ENCODE results near the gene ZC3H11A.

ZC3H11A gene

DNA sequence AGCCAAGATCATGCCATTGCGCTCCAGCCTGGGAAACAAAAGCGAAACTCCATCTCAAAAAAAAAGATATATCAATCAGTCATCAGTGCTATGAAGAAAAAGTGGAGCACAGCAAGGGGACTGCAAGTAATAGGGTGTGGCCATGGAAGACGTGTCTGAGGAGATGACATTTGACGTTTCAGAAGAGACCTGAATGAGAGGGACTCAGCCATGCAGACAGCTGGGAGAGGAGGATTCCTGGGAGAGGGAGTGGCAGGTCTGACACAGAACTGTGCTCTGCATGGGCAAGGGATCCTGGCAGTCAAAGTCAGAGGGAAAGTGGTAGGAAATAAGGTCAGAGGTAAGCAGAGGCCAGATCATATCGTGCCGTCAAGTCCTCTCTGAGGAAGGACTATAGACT lies 27.2 kb upstream of the ZC3H11A start:
- Histone ChIP-seq H2BK12ac (ENCODE audit: low read length) (no peak overlapping the region), H3K14ac (ENCODE audit: low read length) (no peak overlapping the region), H3K4me2 (ENCODE audit: insufficient read depth, low read length, poor library complexity, severe bottlenecking) (no peak overlapping the region), H3K27ac (replicated peaks; ENCODE audit: low read length) (no peak overlapping the region), H3K79me1 (ENCODE audit: low read depth, low read length) (no peaks in the 10 kb centered on the region), H2BK5ac (ENCODE audit: low read length) (no peak overlapping the region), H3K4me3 (ENCODE audit: low read length in 2 of 2) (no peak overlapping the region), H3K36me3 (replicated peaks in 1 of 2; ENCODE audit: control insufficient read depth in 2 of 2, insufficient read depth in 2 of 2, low read length in 2 of 2) (no peaks in the 10 kb centered on the region), H2AK5ac (ENCODE audit: low read depth, low read length) (no peak overlapping the region), H3K4me1 (ENCODE audit: control insufficient read depth in 2 of 2, insufficient read depth in 1 of 2, low read depth in 1 of 2, low read length in 2 of 2) (peaks cover 0 to 6% of the 10 kb centered on the region in 2 donors), H2BK120ac (ENCODE audit: low read depth, low read length) (no peak overlapping the region), H2AFZ (ENCODE audit: low read length) (no peak overlapping the region), H3K18ac (ENCODE audit: low read length) (no peak overlapping the region), H3K27me3 (ENCODE audit: control insufficient read depth in 3 of 3, insufficient read depth in 3 of 3, low read depth in 1 of 3, low read length in 3 of 3) (peaks cover 0 to 8% (median 0%) of the 10 kb centered on the region in 3 experiments), H3K23ac (ENCODE audit: low read depth, low read length, poor library complexity) (no peak overlapping the region), H3K9me3 (replicated peaks in 1 of 2; ENCODE audit: control insufficient read depth in 2 of 2, insufficient read depth in 1 of 2, low read depth in 1 of 2, low read length in 2 of 2) (no peaks in the 10 kb centered on the region), H4K8ac (ENCODE audit: low read depth, low read length) (no peak overlapping the region), H4K91ac (ENCODE audit: low read depth, low read length, poor library complexity) (no peak overlapping the region), H2BK15ac (ENCODE audit: low read length) (no peak overlapping the region), H3K9ac (ENCODE audit: low read depth, low read length, poor library complexity) (no peak overlapping the region), H3K4ac (ENCODE audit: low read length) (no peak overlapping the region)
- DNase-seq (ENCODE audit: low spot score), result no peak
- no CpG with 5 or more reads among the region's 6 CpGs for WGBS, 2 donors (ENCODE audit: extremely low coverage in 2 of 2, insufficient read length in 2 of 2, insufficient replicate concordance in 1 of 2)

DNA sequence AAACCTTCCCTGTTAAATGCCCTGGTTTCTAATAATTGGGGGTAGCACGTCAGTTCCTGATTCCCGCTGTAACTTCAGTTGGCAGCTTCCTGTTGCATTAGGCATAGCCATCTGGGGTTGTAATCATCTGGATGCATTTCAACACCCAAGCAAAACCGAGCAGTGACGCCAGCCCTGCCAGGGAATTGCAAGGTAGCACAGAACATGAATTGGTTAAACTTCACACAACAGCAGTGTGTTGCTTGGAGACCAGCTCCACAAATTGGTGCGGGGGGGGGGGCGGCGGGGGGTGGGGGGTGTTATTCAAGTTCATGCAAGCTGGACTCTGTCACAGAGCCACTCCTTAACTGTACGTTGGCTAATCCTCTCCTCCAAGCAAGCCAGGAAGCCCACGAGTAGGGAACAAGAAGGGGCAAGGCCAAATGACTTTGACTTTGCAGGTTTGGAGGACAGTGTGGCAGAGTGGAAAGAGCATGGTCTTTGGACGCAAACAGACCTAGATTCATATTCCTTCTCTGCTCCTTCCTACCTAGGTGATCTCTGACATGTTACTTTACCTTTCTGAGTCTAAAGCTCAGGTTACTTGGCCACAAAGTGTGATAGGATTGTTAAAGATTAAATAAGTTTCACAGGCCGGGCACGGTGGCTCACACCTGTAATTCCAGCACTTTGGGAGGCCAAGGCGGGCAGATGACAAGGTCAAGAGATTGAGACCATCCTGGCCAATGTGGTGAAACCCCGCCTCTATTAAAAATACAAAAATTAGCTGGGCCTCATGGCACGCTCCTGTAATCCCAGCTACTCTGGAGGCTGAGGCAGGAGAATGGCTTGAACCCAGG lies 25.7 kb upstream of the ZC3H11A start:
- Histone ChIP-seq H3K4me1 (ENCODE audit: control insufficient read depth in 2 of 2, insufficient read depth in 1 of 2, low read depth in 1 of 2, low read length in 2 of 2) (peaks cover 0 to 6% of the 10 kb centered on the region in 2 donors), H3K18ac (ENCODE audit: low read length) (no peak overlapping the region), H3K27me3 (ENCODE audit: control insufficient read depth in 3 of 3, insufficient read depth in 3 of 3, low read depth in 1 of 3, low read length in 3 of 3) (peaks cover 0 to 9% (median 0%) of the 10 kb centered on the region in 3 experiments), H4K91ac (ENCODE audit: low read depth, low read length, poor library complexity) (no peak overlapping the region), H2BK120ac (ENCODE audit: low read depth, low read length) (no peak overlapping the region), H2AFZ (ENCODE audit: low read length) (peak overlapping the region; percentile 12), H2BK15ac (ENCODE audit: low read length) (no peak overlapping the region), H2BK5ac (ENCODE audit: low read length) (no peak overlapping the region), H3K23ac (ENCODE audit: low read depth, low read length, poor library complexity) (no peak overlapping the region), H3K36me3 (replicated peaks in 1 of 2; ENCODE audit: control insufficient read depth in 2 of 2, insufficient read depth in 2 of 2, low read length in 2 of 2) (no peaks in the 10 kb centered on the region), H3K9ac (ENCODE audit: low read depth, low read length, poor library complexity) (peak overlapping the region; percentile 47), H3K27ac (replicated peaks; ENCODE audit: low read length) (no peak overlapping the region), H3K14ac (ENCODE audit: low read length) (no peak overlapping the region), H2BK12ac (ENCODE audit: low read length) (no peak overlapping the region), H3K9me3 (replicated peaks in 1 of 2; ENCODE audit: control insufficient read depth in 2 of 2, insufficient read depth in 1 of 2, low read depth in 1 of 2, low read length in 2 of 2) (no peaks in the 10 kb centered on the region), H3K4me3 (ENCODE audit: low read length in 2 of 2) (no peak overlapping the region), H3K4me2 (ENCODE audit: insufficient read depth, low read length, poor library complexity, severe bottlenecking) (no peak overlapping the region), H3K79me1 (ENCODE audit: low read depth, low read length) (no peaks in the 10 kb centered on the region), H2AK5ac (ENCODE audit: low read depth, low read length) (no peak overlapping the region), H3K4ac (ENCODE audit: low read length) (no peak overlapping the region), H4K8ac (ENCODE audit: low read depth, low read length) (no peak overlapping the region)
- no CpG with 5 or more reads among the region's 15 CpGs for WGBS, 2 donors (ENCODE audit: extremely low coverage in 2 of 2, insufficient read length in 2 of 2, insufficient replicate concordance in 1 of 2)
- no peak for DNase-seq (ENCODE audit: low spot score)

DNA sequence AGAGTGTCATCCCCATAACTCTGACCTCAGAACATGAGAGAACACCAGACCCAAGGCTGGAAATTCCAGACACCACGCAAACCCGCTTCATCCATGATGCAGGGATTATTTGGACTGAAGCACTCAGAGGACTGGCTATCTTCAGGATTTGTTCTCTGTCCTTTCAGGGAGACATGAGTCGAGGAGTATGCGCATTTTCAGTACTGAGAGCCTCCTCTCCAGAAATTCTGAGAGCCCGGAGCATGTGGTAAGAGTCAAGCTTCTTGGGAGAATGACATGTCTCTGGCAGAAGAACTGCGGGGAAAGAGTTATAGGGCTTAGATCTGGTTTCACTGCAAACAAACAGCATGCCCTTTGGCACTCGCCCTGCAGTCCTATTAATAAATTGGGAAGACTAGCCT lies 23.5 kb upstream of the ZC3H11A start:
- Histone ChIP-seq H2BK12ac (ENCODE audit: low read length) (no peak overlapping the region), H3K4ac (ENCODE audit: low read length) (no peak overlapping the region), H3K4me2 (ENCODE audit: insufficient read depth, low read length, poor library complexity, severe bottlenecking) (no peak overlapping the region), H2BK5ac (ENCODE audit: low read length) (no peak overlapping the region), H4K8ac (ENCODE audit: low read depth, low read length) (no peak overlapping the region), H3K79me1 (ENCODE audit: low read depth, low read length) (no peaks in the 10 kb centered on the region), H3K9ac (ENCODE audit: low read depth, low read length, poor library complexity) (no peak overlapping the region), H3K14ac (ENCODE audit: low read length) (no peak overlapping the region), H3K36me3 (replicated peaks in 1 of 2; ENCODE audit: control insufficient read depth in 2 of 2, insufficient read depth in 2 of 2, low read length in 2 of 2) (no peaks in the 10 kb centered on the region), H3K23ac (ENCODE audit: low read depth, low read length, poor library complexity) (no peak overlapping the region), H3K18ac (ENCODE audit: low read length) (no peak overlapping the region), H2BK120ac (ENCODE audit: low read depth, low read length) (no peak overlapping the region), H2AK5ac (ENCODE audit: low read depth, low read length) (no peak overlapping the region), H3K27ac (replicated peaks; ENCODE audit: low read length) (no peak overlapping the region), H3K27me3 (ENCODE audit: control insufficient read depth in 3 of 3, insufficient read depth in 3 of 3, low read depth in 1 of 3, low read length in 3 of 3) (peaks cover 0 to 9% (median 0%) of the 10 kb centered on the region in 3 experiments), H3K4me1 (ENCODE audit: control insufficient read depth in 2 of 2, insufficient read depth in 1 of 2, low read depth in 1 of 2, low read length in 2 of 2) (peaks cover 0 to 6% of the 10 kb centered on the region in 2 donors), H2AFZ (ENCODE audit: low read length) (no peak overlapping the region), H3K4me3 (ENCODE audit: low read length in 2 of 2) (no peak overlapping the region), H4K91ac (ENCODE audit: low read depth, low read length, poor library complexity) (no peak overlapping the region), H3K9me3 (replicated peaks in 1 of 2; ENCODE audit: control insufficient read depth in 2 of 2, insufficient read depth in 1 of 2, low read depth in 1 of 2, low read length in 2 of 2) (no peaks in the 10 kb centered on the region), H2BK15ac (ENCODE audit: low read length) (no peak overlapping the region)
- WGBS, 2 donors (ENCODE audit: extremely low coverage in 2 of 2, insufficient read length in 2 of 2, insufficient replicate concordance in 1 of 2), result no CpG with 5 or more reads among the region's 7 CpGs
- no peak for DNase-seq (ENCODE audit: low spot score)

DNA sequence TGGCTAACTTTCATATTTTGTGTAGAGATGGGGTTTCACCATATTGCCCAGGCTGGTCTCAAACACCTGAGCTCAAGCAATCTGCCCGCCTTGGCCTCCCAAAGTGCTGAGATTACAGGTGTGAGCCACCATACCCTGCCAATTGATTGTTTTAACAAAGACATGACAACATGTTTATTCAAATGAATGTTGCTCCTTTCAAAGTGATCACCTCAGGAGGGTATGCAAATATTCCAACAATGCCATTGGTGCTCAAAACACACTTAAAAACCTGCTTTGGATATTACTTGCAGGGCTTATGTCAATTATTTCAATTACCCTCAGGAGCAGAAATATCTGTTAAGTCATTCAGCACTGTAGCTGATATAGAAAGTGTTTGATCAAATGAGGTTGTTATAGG lies 22.6 kb upstream of the ZC3H11A start:
- H3K27me3 ChIP-seq (ENCODE audit: control insufficient read depth in 3 of 3, insufficient read depth in 3 of 3, low read depth in 1 of 3, low read length in 3 of 3), result peaks cover 0 to 9% (median 0%) of the 10 kb centered on the region in 3 experiments
- H3K79me1 ChIP-seq (ENCODE audit: low read depth, low read length), result no peaks in the 10 kb centered on the region
- no peak overlapping the region for H3K4ac ChIP-seq (ENCODE audit: low read length)
- no peak overlapping the region for H3K23ac ChIP-seq (ENCODE audit: low read depth, low read length, poor library complexity)
- no peak overlapping the region for H2BK5ac ChIP-seq (ENCODE audit: low read length)
- no peak overlapping the region for H2BK120ac ChIP-seq (ENCODE audit: low read depth, low read length)
- no peak overlapping the region for H2AFZ ChIP-seq (ENCODE audit: low read length)
- no peaks in the 10 kb centered on the region for H3K36me3 ChIP-seq (replicated peaks in 1 of 2; ENCODE audit: control insufficient read depth in 2 of 2, insufficient read depth in 2 of 2, low read length in 2 of 2)
- no peak for DNase-seq (ENCODE audit: low spot score)
- no peak overlapping the region for H3K9ac ChIP-seq (ENCODE audit: low read depth, low read length, poor library complexity)
- no peaks in the 10 kb centered on the region for H3K9me3 ChIP-seq (replicated peaks in 1 of 2; ENCODE audit: control insufficient read depth in 2 of 2, insufficient read depth in 1 of 2, low read depth in 1 of 2, low read length in 2 of 2)
- H3K18ac ChIP-seq (ENCODE audit: low read length), result no peak overlapping the region
- H3K4me2 ChIP-seq (ENCODE audit: insufficient read depth, low read length, poor library complexity, severe bottlenecking), result no peak overlapping the region
- H2BK12ac ChIP-seq (ENCODE audit: low read length), result no peak overlapping the region
- WGBS, 2 donors (ENCODE audit: extremely low coverage in 2 of 2, insufficient read length in 2 of 2, insufficient replicate concordance in 1 of 2), result no CpG with 5 or more reads among the region's 1 CpG
- H3K4me1 ChIP-seq (ENCODE audit: control insufficient read depth in 2 of 2, insufficient read depth in 1 of 2, low read depth in 1 of 2, low read length in 2 of 2), result peaks cover 0 to 6% of the 10 kb centered on the region in 2 donors
- no peak overlapping the region for H3K14ac ChIP-seq (ENCODE audit: low read length)
- H2AK5ac ChIP-seq (ENCODE audit: low read depth, low read length), result no peak overlapping the region
- H3K4me3 ChIP-seq (ENCODE audit: low read length in 2 of 2), result no peak overlapping the region
- no peak overlapping the region for H2BK15ac ChIP-seq (ENCODE audit: low read length)
- no peak overlapping the region for H4K91ac ChIP-seq (ENCODE audit: low read depth, low read length, poor library complexity)
- H3K27ac ChIP-seq (replicated peaks; ENCODE audit: low read length), result no peak overlapping the region
- no peak overlapping the region for H4K8ac ChIP-seq (ENCODE audit: low read depth, low read length)
